HL-60 (cell line): Measurements from ENCODE around the gene POLE2.
"Not testable (repeated sequence)": the region's sequence is repeated elsewhere in the genome, so short reads cannot be mapped to it uniquely, and the experiment has no call there.

Experiments
- DNase-seq, 2 experiments: peaks; one replicate each; pipeline ENCODE4 v3.0.0-alpha.2; 2010 to 2020; ENCODE audit warnings: low read depth in 1 of 2, low spot score in 1 of 2
- H3K27ac ChIP-seq: fragments of 250-450 bp; sonication (Bioruptor Pico); replicated peaks from 2 replicates; pipeline ENCODE4 v1.5.1; 2020; ENCODE audit warnings: mild to moderate bottlenecking, moderate library complexity
- H3K27me3 ChIP-seq: fragments of 250-450 bp; sonication (Bioruptor Pico); 2 replicates; pipeline ENCODE4 v1.5.1; 2021; ENCODE audit warnings: mild to moderate bottlenecking, moderate library complexity; ENCODE audit not compliant: insufficient read depth, poor library complexity, severe bottlenecking
- H3K4me3 ChIP-seq: replicated peaks from 2 replicates; pipeline ENCODE4 v1.5.1; 2011; ENCODE audit warnings: mild to moderate bottlenecking, control low read depth, low read length; ENCODE audit not compliant: insufficient read depth
- GABPA ChIP-seq: IDR thresholded peaks from 2 replicates; pipeline ENCODE4 v1.6.1; 2012; ENCODE audit warnings: low read depth
- POLR2AphosphoS5 ChIP-seq: IDR thresholded peaks from 2 replicates; pipeline ENCODE4 v1.6.1; 2012; ENCODE audit warnings: low read depth
- SPI1 ChIP-seq: IDR thresholded peaks from 2 replicates; pipeline ENCODE4 v1.6.1; 2012; ENCODE audit warnings: low read depth, mild to moderate bottlenecking, borderline replicate concordance
- TF ChIP-seq, protein P1 (sequence below): IDR thresholded peaks from one replicate; pipeline ENCODE4 v1.5.1; 2011; ENCODE audit warnings: low read length, control low read depth, inconsistent platforms; ENCODE audit not compliant: insufficient read depth
- TF ChIP-seq, protein P2 (sequence below): IDR thresholded peaks from 2 replicates; pipeline ENCODE4 v1.6.1; 2012; ENCODE audit warnings: low read depth; ENCODE audit not compliant: insufficient replicate concordance

The POLE2 gene

DNA sequence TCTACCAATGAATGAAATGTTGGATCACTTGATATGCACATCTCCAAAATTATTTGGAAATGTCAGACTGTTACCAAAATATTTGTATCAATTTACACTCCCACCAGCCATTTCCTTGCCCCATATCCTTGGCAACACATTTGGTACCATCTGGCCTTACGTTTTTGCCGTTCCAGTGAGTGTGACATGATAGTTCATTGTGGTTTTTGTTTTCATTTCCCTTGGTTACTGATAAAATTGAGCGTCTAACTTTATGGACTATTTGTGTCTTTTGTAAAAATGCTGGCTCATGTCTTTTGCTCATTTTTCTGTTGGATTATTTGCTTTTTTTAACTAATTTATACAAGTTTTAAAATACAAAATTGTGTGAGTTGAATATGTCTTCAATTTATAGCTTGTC is 16.0 kb upstream of the POLE2 start:
- no peak for DNase-seq
- H3K27ac ChIP-seq: no peak overlapping the region
- H3K4me3 ChIP-seq: no peak overlapping the region
- H3K27me3 ChIP-seq: no peaks in the 10 kb centered on the region
- no peak for TF ChIP-seq SPI1
- no peak for TF ChIP-seq POLR2AphosphoS5
- TF ChIP-seq, protein P1, sequence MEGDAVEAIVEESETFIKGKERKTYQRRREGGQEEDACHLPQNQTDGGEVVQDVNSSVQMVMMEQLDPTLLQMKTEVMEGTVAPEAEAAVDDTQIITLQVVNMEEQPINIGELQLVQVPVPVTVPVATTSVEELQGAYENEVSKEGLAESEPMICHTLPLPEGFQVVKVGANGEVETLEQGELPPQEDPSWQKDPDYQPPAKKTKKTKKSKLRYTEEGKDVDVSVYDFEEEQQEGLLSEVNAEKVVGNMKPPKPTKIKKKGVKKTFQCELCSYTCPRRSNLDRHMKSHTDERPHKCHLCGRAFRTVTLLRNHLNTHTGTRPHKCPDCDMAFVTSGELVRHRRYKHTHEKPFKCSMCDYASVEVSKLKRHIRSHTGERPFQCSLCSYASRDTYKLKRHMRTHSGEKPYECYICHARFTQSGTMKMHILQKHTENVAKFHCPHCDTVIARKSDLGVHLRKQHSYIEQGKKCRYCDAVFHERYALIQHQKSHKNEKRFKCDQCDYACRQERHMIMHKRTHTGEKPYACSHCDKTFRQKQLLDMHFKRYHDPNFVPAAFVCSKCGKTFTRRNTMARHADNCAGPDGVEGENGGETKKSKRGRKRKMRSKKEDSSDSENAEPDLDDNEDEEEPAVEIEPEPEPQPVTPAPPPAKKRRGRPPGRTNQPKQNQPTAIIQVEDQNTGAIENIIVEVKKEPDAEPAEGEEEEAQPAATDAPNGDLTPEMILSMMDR: no peak

DNA sequence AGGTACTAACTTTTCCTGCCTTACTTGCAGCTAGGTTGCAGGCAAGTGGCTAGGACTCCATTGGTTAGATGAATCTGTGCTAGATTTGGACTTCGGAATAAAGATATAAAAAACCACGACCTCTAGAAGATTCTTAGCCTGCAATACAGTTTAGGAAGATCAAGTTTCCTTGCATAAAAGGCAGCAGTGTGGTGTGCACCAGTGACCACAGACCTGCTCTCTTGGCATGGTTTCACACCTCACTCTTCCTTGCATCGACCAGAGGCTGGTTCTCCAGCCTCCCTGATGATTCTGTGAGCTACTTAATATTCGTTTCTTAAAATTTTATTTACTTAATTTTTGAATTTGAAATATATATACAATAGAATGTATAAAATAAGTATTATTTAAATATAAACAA is 14.7 kb upstream of the POLE2 start:
- H3K4me3 ChIP-seq: no peak overlapping the region
- DNase-seq: no peak
- TF ChIP-seq, protein P1: no peak
- TF ChIP-seq SPI1 (no peak), GABPA (no peak), POLR2AphosphoS5 (no peak)
- TF ChIP-seq, protein P2, sequence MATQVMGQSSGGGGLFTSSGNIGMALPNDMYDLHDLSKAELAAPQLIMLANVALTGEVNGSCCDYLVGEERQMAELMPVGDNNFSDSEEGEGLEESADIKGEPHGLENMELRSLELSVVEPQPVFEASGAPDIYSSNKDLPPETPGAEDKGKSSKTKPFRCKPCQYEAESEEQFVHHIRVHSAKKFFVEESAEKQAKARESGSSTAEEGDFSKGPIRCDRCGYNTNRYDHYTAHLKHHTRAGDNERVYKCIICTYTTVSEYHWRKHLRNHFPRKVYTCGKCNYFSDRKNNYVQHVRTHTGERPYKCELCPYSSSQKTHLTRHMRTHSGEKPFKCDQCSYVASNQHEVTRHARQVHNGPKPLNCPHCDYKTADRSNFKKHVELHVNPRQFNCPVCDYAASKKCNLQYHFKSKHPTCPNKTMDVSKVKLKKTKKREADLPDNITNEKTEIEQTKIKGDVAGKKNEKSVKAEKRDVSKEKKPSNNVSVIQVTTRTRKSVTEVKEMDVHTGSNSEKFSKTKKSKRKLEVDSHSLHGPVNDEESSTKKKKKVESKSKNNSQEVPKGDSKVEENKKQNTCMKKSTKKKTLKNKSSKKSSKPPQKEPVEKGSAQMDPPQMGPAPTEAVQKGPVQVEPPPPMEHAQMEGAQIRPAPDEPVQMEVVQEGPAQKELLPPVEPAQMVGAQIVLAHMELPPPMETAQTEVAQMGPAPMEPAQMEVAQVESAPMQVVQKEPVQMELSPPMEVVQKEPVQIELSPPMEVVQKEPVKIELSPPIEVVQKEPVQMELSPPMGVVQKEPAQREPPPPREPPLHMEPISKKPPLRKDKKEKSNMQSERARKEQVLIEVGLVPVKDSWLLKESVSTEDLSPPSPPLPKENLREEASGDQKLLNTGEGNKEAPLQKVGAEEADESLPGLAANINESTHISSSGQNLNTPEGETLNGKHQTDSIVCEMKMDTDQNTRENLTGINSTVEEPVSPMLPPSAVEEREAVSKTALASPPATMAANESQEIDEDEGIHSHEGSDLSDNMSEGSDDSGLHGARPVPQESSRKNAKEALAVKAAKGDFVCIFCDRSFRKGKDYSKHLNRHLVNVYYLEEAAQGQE: no peak
- H3K27ac ChIP-seq: no peak overlapping the region
- no peaks in the 10 kb centered on the region for H3K27me3 ChIP-seq

DNA sequence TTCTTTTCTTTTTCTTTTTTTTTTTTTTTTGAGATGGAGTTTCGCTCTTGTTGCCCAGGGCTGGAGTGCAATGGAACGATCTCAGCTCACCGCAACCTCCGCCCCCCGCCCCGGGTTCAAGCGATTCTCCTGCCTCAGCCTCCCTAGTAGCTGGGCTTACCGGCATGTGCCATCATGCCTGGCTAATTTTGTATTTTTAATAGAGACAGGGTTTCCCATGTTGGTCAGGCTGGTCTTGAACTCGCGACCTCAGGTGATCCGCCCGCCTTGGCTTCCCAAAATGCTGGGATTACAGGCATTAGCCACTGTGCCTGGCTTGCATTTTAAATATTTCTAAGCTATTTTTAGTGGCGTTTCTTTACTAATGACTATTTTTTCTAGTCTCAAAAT is 5.7 kb upstream of the POLE2 start:
- Histone ChIP-seq H3K27ac (peak overlapping the region; percentile 63), H3K4me3 (peak overlapping the region; percentile 46)
- not testable (repeated sequence) for H3K27me3 ChIP-seq

DNA sequence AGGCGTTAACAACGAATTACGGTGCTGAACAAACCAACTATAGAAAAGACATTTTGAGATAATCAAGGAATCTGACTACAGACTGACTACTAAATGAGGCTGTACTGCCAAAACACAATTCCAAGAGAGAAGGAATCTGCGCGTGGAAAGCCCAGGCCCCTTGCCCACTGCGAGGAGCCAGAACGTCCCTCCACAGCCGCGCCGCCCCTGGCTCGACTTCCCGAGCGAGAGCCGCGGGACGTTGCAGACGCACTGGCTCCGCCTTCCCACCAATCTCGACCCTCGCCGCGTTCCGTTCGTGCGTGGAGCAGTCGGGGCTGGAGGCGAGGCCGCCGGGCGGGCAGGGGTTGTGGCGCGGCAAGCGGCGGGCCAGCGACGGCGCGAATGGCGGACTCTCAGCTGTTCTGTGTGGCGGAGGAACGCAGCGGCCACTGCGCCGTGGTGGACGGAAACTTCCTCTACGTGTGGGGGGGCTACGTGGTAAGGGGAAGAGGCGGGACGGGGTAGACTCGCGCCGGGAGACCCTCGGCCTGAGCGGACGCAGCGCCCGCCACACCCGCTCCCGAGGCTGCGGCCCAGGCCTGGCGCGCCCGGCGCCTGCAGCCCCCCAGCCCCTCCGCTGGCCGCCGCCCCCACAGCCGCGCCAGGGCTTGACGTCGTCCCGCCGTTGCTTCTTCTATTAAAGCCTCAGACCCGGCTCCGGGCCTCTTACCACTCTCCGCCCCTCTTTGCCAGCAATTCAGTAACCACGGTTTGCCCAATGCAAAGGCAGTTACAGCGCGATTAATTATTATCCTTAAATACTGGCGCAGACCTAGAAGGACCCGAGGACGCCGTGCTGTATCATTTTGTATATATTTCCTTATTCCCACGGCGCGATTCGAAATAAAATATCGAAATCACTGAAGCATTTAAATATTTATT is 5.1 kb upstream of the POLE2 start, which contains the start of gene KLHDC1:
KLHDC1 (plus strand) TSS at position 310 of the 924 bp plus-strand sequence; CDS start at position 385, 75 bp downstream.
- Histone ChIP-seq H3K27ac (peak within 1 kb of the TSS; percentile 63), H3K27me3 (no peaks in the 10 kb centered on the region), H3K4me3 (peak within 1 kb of the TSS; percentile 46)
- TF ChIP-seq, protein P1: no peak
- TF ChIP-seq POLR2AphosphoS5: no peak; the same call in none of the 2 replicates
- TF ChIP-seq, protein P2: peak; percentile 49
- TF ChIP-seq GABPA: no peak
- no peak for TF ChIP-seq SPI1
- DNase-seq: peak; percentile 38 to 74

More for the DNA sequence above, 5.7 kb upstream of the POLE2 start:
- DNase-seq: not testable (repeated sequence)
